GM11168 (cell line): ENCODE data around the gene TPH2.

Source experiments
- in situ Hi-C: fragments of 300-500 bp; cut with MboI; formaldehyde crosslinking; loops from one replicate; pipeline ENCODE4 v1.12.0; 2022; ENCODE audit warnings: low sequenced_read_pairs; ENCODE audit not compliant: unreplicated experiment

The TPH2 gene

GRCh38 chr12:71938728-71939385 lies at the start of gene TPH2:
Gene TPH2, plus strand, starts transcription at chr12:71938845. Its CDS starts 142 bp downstream, at chr12:71938987.
- in situ Hi-C loops = no loop called here

- in situ Hi-C loops = no loop called here
These were observed 48.2 kb upstream of the TPH2 start for GRCh38 chr12:71890475-71890874.

- in situ Hi-C loops = no loop called here
These were observed 46.6 kb upstream of the TPH2 start for GRCh38 chr12:71892059-71892458.

- in situ Hi-C loops = no loop called here
These were observed 42.3 kb upstream of the TPH2 start for GRCh38 chr12:71896205-71896882.

GRCh38 chr12:71900091-71900490 lies 38.6 kb upstream of the TPH2 start:
- in situ Hi-C loops = no loop called here

- in situ Hi-C loops = no loop called here
These were observed 34.0 kb upstream of the TPH2 start for GRCh38 chr12:71904629-71905028.

GRCh38 chr12:71935594-71935993 lies 3.1 kb upstream of the TPH2 start:
- in situ Hi-C loops = no loop called here

- in situ Hi-C loops = no loop called here
These were observed 1.4 kb downstream of the TPH2 start for GRCh38 chr12:71940068-71940467.

- in situ Hi-C loops = no loop called here
These were observed 2.5 kb downstream of the TPH2 start for GRCh38 chr12:71941174-71941573.

GRCh38 chr12:71942259-71942658 lies 3.6 kb downstream of the TPH2 start:
- in situ Hi-C loops = no loop called here

- in situ Hi-C loops = no loop called here
These were observed 4.1 kb downstream of the TPH2 start for GRCh38 chr12:71942703-71943102.

GRCh38 chr12:71945121-71945520 lies 6.5 kb downstream of the TPH2 start:
- in situ Hi-C loops = no loop called here

GRCh38 chr12:71945883-71946282 lies 7.2 kb downstream of the TPH2 start:
- in situ Hi-C loops = no loop called here

GRCh38 chr12:71947645-71948105 lies 9.0 kb downstream of the TPH2 start:
- in situ Hi-C loops = no loop called here

- in situ Hi-C loops = no loop called here
These were observed 9.7 kb downstream of the TPH2 start for GRCh38 chr12:71948390-71948789.

GRCh38 chr12:71949646-71950045 lies 11.0 kb downstream of the TPH2 start:
- in situ Hi-C loops = no loop called here

- in situ Hi-C loops = no loop called here
These were observed 11.8 kb downstream of the TPH2 start for GRCh38 chr12:71950404-71950803.

GRCh38 chr12:71950819-71951218 lies 12.2 kb downstream of the TPH2 start:
- in situ Hi-C loops = no loop called here

- in situ Hi-C loops = no loop called here
These were observed 15.6 kb downstream of the TPH2 start for GRCh38 chr12:71954083-71954778.

GRCh38 chr12:71954861-71955260 lies 16.2 kb downstream of the TPH2 start:
- in situ Hi-C loops = no loop called here

- in situ Hi-C loops = no loop called here
These were observed 17.3 kb downstream of the TPH2 start for GRCh38 chr12:71955970-71956369.
